Epithelial cell of esophagus (primary cell): ENCODE data around the gene KRT1.

ENCODE experiments used
- DNase-seq: peaks from one replicate; pipeline ENCODE4 v3.0.0; 2010; ENCODE audit warnings: low read depth
- H3K4me3 ChIP-seq: 2 replicates; pipeline ENCODE4 v1.5.1; 2011; ENCODE audit warnings: mild to moderate bottlenecking, low read length, control low read depth
- CTCF ChIP-seq: IDR thresholded peaks from 2 replicates; pipeline ENCODE4 v1.5.1; 2011; ENCODE audit warnings: low read depth, mild to moderate bottlenecking, low read length, control low read depth, inconsistent platforms; ENCODE audit not compliant: insufficient read depth; ENCODE audit errors: missing control alignments

The KRT1 gene

GRCh38 chr12:52688481-52688880 lies 8.3 kb upstream of the KRT1 start:
- DNase-seq = no peak
- no peak for TF ChIP-seq CTCF
- no peak overlapping the region for H3K4me3 ChIP-seq

GRCh38 chr12:52687497-52688385 lies 7.5 kb upstream of the KRT1 start:
- peak; percentile 88 for DNase-seq
- no peak for TF ChIP-seq CTCF
- H3K4me3 ChIP-seq = no peak overlapping the region

GRCh38 chr12:52686756-52687487 lies 6.7 kb upstream of the KRT1 start:
- TF ChIP-seq CTCF = no peak
- DNase-seq = peak; percentile 39
- no peak overlapping the region for H3K4me3 ChIP-seq

- no peak for DNase-seq
- no peak overlapping the region for H3K4me3 ChIP-seq
- no peak for TF ChIP-seq CTCF
These were observed 5.9 kb upstream of the KRT1 start for GRCh38 chr12:52686063-52686462.

GRCh38 chr12:52685406-52685890 lies 5.2 kb upstream of the KRT1 start:
- TF ChIP-seq CTCF = no peak
- H3K4me3 ChIP-seq = no peak overlapping the region
- DNase-seq = no peak

GRCh38 chr12:52684431-52684830 lies 4.2 kb upstream of the KRT1 start:
- no peak overlapping the region for H3K4me3 ChIP-seq
- no peak for DNase-seq
- no peak for TF ChIP-seq CTCF
